Brain microvascular endothelial cell (primary cell): Measurements from ENCODE around the gene TP53TG5.

Source experiments
- DNase-seq: peaks from one replicate; pipeline ENCODE4 v3.0.0-alpha.2; 2020
- H3K27ac ChIP-seq: fragments of 250-450 bp; sonication (Bioruptor Pico); 2 replicates; pipeline ENCODE4 v1.5.1; 2020; ENCODE audit warnings: mild to moderate bottlenecking, moderate library complexity
- H3K27me3 ChIP-seq: fragments of 250-450 bp; sonication (Bioruptor Pico); replicated peaks from 2 replicates; pipeline ENCODE4 v1.5.1; 2020; ENCODE audit warnings: mild to moderate bottlenecking
- H3K36me3 ChIP-seq: fragments of 250-450 bp; sonication (Bioruptor Pico); replicated peaks from 2 replicates; pipeline ENCODE4 v1.5.1; 2020; ENCODE audit warnings: mild to moderate bottlenecking
- H3K4me3 ChIP-seq: 2 replicates; pipeline ENCODE4 v1.5.1; 2011; ENCODE audit warnings: low read depth, mild to moderate bottlenecking, control low read depth, low read length, moderate library complexity
- in situ Hi-C: cut with HindIII; loops from 2 replicates; pipeline ENCODE4 v1.10.0; 2017; ENCODE audit warnings: low sequenced_read_pairs, low pct_ligation_motif_present
- TF ChIP-seq, protein P1 (sequence below): IDR thresholded peaks from 2 replicates; pipeline ENCODE4 v1.5.1; 2011; ENCODE audit warnings: low read depth, mild to moderate bottlenecking, moderate library complexity, low read length, control low read depth, inconsistent platforms; ENCODE audit errors: missing control alignments

The TP53TG5 gene

DNA sequence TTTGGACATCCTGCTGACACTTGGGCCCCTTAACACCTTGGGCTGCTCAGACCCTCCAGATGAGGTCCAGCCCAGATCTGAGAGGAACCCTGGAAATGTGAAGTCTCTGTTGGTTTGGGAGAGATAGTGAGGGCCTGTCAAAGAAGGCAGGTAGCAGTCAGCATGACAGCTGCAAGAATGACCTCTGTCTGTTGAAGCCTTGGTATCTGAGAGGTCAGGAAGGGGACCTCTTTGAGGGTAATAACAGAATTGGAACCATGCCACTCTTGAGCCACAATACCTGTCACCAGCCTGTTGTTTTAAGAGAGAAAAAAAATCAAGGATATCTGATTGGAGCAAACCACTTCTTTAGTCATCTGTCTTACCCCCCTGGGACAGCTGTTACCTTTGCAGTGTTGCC, 11.0 kb downstream of the TP53TG5 start:
- H3K4me3 ChIP-seq: no peak overlapping the region
- no peak overlapping the region for H3K27ac ChIP-seq
- TF ChIP-seq, protein P1, sequence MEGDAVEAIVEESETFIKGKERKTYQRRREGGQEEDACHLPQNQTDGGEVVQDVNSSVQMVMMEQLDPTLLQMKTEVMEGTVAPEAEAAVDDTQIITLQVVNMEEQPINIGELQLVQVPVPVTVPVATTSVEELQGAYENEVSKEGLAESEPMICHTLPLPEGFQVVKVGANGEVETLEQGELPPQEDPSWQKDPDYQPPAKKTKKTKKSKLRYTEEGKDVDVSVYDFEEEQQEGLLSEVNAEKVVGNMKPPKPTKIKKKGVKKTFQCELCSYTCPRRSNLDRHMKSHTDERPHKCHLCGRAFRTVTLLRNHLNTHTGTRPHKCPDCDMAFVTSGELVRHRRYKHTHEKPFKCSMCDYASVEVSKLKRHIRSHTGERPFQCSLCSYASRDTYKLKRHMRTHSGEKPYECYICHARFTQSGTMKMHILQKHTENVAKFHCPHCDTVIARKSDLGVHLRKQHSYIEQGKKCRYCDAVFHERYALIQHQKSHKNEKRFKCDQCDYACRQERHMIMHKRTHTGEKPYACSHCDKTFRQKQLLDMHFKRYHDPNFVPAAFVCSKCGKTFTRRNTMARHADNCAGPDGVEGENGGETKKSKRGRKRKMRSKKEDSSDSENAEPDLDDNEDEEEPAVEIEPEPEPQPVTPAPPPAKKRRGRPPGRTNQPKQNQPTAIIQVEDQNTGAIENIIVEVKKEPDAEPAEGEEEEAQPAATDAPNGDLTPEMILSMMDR: no peak
- no peak for DNase-seq
- peaks cover 30% of the 10 kb centered on the region for H3K36me3 ChIP-seq
- no peaks in the 10 kb centered on the region for H3K27me3 ChIP-seq
- in situ Hi-C loops: no loop called here

DNA sequence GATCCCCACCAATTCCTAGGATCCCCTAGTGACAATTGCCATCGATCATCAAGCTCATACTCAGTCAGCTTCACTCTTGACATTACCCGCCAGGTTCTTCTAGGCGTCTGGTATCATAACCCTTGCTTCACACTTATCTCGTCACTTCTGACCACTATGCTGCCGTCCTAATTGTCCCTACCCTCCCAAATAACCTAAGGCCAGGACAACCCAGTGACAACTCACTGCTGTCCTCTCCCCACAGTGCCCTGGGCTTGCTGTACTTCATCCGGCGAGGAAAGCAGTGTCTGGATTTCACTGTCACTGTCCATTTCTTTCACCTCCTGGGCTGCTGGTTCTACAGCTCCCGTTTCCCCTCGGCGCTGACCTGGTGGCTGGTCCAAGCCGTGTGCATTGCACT, 11.5 kb downstream of the TP53TG5 start:
- H3K4me3 ChIP-seq: no peak overlapping the region
- TF ChIP-seq, protein P1: no peak
- H3K27ac ChIP-seq: no peak overlapping the region
- no peaks in the 10 kb centered on the region for H3K27me3 ChIP-seq
- DNase-seq: no peak
- H3K36me3 ChIP-seq: peaks cover 30% of the 10 kb centered on the region
- in situ Hi-C loops: no loop called here

DNA sequence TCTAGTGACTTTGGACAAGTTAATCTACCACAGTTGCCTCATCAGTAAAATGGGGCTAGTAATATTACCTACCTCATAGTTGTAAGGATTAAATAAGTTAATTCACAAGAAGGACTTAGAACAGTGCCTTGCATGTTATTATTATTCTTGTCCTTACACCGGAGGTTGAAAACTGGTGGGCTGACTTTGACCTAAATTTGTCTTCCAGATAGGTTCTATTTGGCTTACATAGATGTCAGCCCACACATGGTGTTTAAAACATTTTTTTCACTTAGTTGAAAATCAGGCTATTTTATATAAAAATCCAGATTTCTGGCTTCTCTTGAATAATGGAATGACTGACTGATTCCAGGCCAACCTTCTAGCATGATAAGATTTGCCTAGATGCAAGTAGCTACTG, 11.9 kb downstream of the TP53TG5 start:
- in situ Hi-C loops: no loop called here
- Histone ChIP-seq H3K4me3 (no peak overlapping the region), H3K27ac (no peak overlapping the region), H3K27me3 (no peaks in the 10 kb centered on the region), H3K36me3 (peaks cover 30% of the 10 kb centered on the region)
- DNase-seq: no peak
- TF ChIP-seq, protein P1: no peak

DNA sequence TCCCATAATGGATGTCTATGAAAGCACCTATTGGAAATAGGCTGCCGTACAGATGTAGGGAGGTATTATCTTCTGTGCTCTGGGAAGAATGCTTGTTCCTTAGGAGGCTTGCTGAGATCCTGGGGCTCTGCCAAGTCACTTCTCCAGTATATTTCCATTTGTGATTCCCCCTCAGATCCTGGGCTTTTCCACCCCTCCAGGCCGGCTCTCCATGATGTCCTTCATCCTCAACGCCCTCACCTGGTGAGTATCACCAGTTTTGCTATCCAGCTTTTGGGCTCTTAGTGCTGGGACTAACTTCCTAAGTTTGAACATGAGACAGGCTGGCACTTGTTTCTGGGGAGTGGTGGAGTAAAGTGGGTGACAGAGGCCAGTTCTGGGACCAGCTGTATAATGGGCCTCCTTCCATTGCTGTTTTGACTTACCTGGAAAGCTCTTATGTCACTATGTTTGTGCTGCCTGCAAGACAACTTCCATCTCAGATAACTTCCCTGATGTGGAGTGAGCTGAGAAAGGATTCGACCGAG, 12.6 kb downstream of the TP53TG5 start:
- no peak for DNase-seq
- no peak overlapping the region for H3K4me3 ChIP-seq
- H3K27me3 ChIP-seq: no peaks in the 10 kb centered on the region
- no peak overlapping the region for H3K27ac ChIP-seq
- TF ChIP-seq, protein P1: no peak
- in situ Hi-C loops: no loop called here
- H3K36me3 ChIP-seq: peaks cover 30% of the 10 kb centered on the region

DNA sequence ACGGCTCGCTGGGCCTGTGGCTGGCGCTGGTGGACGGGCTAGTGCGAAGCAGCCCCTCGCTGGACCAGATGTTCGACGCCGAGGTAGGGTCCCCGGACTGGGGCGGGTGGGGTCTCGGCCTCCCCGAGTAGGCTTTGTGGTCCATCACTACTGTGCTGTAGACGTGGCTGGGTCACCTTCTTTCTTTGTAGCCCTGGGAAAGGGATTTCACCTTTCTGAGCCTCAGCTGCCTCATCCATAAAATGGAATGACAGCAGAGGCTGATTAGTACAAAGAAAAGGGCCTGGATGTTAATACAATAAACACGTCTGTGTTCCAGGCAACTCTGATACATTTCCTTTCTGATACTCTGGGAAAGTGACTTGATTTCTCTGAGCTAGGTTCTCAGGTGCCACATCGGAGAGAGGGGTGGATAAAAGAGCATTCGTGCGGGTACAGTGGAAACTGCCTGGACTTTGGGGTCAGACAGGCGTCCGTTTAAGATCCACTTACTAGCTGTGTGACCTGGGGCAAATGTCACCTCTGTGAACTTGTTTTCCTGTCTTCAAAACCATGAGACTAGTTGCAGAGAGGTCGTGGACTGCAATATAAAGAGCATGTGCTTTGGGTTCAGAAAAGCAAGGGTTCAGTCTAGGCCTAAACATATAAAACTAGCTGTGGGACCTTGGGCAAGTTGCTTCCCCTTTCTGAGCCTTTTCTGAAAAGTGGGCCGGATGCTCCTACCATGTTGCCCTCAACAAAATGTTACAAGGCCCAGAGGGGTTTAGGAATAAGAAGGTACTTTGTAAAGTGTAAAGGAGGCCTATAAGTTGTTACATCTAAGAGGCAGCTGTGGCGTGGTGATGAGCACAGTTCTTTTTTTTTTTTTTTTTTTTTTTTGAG, 14.3 kb downstream of the TP53TG5 start:
- Histone ChIP-seq H3K4me3 (peak overlapping the region; percentile 91), H3K36me3 (peaks cover 30% of the 10 kb centered on the region), H3K27me3 (no peaks in the 10 kb centered on the region), H3K27ac (peak overlapping the region; percentile 96)
- TF ChIP-seq, protein P1: no peak
- in situ Hi-C loops: no loop called here
- DNase-seq: no peak
